Cardiac septum (tissue), 1 donor: ENCODE results near the gene RRAS. TPM values are rescaled to one million over a fixed set of nuclear protein-coding genes. Genes with fewer than 3 reads are reported as not detected.
"Not testable (repeated sequence)": the region's sequence is repeated elsewhere in the genome, so short reads cannot be mapped to it uniquely, and the experiment has no call there.

Experiments used
- DNase-seq: peaks from one replicate; pipeline ENCODE4 v3.0.0-alpha.2; 2020; ENCODE audit warnings: low spot score
- intact Hi-C: fragments of 100-400 bp; cut with DNase I; formaldehyde crosslinking; loops from one replicate; pipeline ENCODE4 v1.14.0; 2022
- total RNA-seq: library from RNA; stranded (reverse); fragmentation: NEBNext Ultra II Directional; extraction: Animal tissue kit (Norgen Biotek cat#: 25700); gene quantifications from one replicate; pipeline ENCODE4 v1.2.1, GENCODE V29; 2021
- donor health status: DM: no; HTN: no; CAD: no.

The RRAS gene
- total RNA-seq, 1 donor from 2014 or later: 171 TPM

DNA sequence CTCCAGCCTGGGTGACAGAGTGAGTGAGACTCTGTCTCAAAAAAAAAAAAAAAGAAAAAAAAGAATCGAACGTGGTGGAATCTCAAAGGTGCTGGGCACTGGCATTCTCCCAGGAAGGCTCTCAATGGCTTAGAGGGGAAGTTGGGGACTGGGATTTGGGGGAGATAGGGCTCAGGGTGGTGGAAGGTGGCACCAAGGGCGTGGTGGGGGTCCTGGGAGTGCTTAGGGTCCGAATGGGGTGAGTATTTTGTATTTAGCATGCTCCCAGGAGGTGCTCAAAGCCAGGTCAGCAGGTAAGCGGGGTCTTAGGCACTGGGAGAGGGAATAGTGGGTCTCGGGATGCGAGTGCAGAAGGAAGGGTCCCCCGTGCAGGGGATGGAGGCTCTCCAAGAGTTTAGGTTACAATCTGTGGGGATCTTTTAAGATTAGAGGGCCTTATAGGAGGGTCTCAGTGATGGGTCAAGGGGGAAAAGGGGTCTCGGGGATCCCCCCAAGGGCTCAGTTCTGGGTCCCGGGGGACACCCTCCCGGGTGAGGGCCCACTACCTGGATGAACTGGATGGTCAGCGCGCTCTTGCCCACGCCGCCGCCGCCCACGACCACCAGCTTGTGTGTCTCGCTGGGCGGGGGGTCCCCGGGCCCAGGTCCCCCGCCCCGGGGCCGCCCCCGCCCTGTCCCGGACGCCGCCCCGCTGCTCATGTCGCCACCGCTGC lies 386 bp downstream of the RRAS start:
- no peak for DNase-seq
- intact Hi-C loops: loop anchor here (2.0 kb wide), 2 partner anchors 37 to 49 kb away; partner anchors contain the start of genes PRMT1 and PRR12

DNA sequence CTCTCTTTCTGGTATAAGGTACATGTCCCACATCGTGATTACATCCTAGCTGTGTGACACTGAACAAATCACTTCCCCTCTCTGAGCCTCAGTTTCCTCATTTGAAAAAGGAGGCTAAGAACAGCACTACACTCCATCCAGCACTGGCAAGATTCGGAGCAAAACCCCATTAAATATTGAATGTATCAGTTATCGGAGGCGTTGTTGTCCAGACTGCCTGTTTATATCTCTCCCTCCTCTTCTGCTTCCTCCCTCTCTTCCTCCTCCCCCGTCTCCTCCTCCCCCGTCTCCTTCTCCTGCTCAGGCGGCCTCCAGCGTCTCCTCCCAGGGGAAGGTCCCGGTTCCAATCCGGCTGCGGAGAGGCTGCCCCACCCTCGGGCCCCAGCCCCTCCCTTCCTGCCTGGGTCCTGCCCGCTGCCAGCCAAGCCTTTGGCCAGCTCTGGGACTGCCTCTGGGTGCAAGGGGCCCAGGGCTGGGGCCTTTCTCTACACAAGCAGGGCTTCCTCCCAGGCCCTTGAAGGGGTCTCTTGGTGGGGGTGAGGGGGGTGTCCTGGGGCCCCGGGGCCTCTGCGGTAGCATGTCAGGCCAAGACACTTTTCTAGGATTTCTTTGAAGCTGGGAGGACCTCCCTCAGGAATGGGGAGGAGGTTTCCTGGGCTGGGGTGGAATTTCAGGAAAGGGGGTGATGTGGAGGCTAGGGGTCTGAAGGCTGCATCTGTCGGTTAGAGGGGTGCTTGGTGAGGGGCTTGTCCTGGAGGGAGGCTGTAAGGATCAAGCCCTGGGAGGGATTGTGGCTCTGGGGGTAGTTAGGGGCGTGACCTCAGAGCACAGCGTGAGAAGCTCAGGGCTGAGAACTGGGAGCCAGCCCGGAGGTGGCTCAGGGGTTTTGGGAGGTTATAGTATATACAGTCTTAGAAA lies 1.9 kb downstream of the RRAS start:
- intact Hi-C loops: no loop called here
- peak; percentile 93 for DNase-seq

DNA sequence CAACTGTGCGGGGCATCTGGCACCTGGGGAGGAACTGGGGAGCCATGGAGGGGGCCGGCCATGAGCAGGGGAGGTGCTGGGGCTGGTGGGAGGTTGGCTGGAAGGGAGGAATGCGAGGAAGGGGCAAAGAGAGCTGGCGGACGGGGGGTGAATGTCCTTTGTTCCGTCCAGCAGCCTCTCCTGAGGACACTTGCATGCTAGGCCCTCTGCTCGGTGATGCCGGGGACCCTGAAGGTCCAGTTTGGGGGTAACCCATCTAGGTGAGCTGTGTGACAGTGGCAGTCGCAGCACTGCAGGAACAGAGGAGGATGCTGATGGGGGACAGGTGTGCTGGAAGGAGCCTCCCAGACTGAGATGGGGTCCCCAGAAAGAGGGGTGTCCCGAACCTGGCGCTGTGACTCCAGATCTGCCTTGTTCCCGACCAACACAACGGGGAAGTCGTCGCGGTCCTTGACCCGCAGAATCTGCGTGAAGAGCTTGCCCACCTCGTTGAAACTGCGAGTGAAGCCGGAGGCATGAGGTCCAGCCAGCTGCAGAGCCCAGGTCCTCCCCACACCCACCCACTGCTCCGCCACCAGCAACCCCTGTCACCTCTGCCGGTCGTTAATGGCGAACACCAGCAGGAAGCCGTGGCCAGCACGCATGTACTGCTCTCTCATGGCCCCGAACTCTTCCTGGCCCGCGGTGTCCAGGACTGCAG lies 3.6 kb downstream of the RRAS start:
- no peak for DNase-seq
- intact Hi-C loops: no loop called here

DNA sequence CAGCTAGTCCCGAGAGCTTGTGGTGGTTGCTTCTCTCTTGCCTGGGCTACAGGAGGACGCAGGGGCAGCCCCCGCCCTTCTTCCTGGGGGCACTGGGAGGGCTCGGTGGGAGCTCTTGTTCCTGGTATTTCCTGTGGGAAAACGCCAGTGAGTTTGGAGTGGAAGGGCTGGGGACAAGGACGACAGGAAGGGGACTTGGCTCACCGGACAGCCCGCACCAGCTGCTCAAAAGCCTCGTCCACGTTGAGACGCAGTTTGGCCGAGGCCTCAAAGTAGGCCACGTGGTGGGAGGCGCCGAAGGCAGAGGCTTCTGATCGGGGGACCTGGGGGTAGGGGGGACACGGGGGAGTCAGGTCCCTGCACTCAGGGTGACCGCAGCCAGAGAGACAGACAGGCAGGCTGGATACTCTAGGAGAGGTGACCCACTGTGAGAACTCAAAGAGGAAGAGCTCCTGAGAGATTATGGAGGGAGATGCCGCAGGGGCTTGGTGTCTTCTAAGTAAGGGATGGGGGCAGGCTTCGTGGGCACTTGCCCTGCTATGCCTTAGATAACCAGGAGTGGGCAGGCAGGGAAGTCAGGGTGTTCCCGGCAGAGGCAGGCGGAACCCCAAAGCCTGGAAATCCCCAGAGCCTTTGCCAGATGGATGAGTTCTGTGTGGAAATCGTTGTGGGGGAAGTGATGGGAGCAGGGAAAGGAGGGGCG lies 4.3 kb downstream of the RRAS start:
- intact Hi-C loops: no loop called here
- no peak for DNase-seq

DNA sequence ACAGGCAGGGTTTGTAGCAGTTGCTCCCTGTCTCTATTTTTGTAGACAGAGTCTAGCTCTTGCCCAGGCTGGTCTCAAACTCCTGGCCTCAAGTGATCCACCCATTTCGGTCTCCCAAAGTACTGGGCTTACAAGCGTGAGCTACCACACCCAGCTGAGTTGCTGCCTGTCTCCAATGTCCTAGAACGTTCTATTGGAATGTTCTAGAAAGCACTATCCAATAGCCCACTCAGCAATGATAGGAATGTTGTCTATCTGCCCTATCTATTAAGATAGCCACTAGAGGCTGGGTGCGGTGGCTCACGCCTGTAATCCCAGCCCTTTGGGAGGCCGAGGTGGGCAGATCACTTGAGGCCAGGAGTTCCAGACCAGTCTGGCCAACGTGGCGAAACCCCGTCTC lies 6.7 kb downstream of the RRAS start:
- DNase-seq, intact Hi-C loops: not testable (repeated sequence)

DNA sequence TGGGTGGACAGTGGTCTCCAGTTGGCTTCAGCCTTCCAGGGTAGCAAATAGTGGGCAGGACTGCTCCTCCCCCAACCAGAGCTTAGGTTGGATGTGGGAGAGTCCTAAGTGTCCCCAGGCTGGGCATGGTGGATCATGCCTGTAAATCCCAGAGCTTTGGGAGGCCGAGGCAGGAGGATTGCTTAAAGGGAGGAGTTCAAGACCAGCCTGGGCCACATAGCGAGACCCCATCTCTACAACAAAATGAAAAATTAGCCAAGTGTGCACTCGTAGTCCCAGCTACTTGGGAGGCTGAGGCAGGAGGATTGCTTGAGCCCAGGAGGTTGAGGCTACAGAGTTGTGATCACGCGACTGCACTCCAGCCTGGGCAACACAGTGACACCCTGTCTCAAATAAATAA lies 7.4 kb downstream of the RRAS start:
- intact Hi-C loops: no loop called here
- DNase-seq: no peak

DNA sequence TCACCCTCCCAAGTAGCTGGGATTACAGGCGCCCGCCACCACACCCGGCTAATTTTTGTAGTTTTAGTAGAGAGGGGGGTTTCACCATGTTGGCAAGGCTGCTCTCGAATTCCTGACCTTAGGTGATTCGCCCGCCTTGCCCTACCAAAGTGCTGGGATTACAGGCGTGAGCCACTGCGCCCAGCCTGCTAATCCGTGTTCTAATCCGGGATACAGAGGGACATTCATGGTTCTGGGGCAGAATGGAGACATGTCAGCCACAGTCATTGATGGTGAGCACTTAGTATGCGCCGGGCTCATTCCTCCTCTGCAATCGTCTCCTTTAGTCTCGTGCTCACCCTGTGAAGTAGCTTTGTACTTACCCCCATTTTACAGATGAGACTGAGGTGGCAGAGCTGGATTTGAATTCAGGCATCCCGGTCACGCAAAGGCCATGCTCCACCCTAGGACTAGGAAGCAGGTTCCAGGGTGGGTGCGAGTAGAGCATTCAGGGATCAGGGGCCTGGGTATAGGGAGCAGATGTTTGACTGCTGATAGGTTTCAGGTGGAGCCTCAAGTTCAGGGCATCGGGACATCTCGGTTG lies 8.2 kb downstream of the RRAS start:
- no peak for DNase-seq
- intact Hi-C loops: no loop called here

DNA sequence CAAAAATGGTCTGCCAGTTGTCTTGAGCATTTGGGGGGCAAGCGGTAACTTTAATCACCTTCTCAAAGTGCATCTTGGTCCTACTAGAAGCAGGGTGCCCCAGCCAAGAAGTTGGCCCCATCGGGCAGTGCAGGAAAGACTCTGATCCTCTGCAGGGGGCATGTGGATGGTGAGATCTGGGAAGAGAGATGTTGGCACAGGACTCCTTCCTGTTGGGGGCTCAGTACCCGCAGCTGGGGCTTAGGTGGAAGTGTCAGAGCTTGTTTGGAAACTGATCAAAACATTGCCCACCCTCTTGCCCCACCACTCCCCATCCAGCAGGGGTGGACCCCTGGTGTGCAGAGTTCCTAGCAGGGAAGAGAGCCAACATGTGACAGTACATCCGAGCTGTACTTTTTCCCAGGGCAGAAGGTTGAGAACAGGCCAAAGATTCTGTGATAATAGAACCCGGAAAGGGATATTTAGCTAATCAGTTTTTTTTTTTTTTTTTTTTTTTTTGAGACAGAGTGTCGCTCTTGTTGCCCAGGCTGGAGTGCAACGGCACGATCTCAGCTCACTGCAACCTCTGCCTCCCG lies 8.8 kb downstream of the RRAS start:
- intact Hi-C loops: no loop called here
- no peak for DNase-seq

DNA sequence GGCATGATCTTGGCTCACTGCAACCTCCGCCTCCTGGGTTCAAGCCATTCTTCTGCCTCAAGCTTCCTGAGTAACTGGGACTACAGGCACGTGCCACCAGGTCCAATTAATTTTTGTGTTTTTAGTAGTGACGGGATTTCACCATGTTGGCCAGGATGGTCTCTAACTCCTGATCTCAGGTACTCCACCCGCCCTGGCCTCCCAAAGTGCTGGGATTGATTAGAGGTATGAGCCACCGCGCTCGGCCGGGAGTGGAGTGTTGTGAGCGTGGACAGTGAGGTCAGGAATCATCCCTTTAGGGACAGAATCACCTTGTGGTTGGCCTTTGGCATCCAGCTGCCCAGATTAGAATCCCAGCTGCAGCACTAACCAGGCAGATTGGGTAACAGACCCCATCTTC lies 10.3 kb downstream of the RRAS start:
- DNase-seq: no peak
- intact Hi-C loops: no loop called here

DNA sequence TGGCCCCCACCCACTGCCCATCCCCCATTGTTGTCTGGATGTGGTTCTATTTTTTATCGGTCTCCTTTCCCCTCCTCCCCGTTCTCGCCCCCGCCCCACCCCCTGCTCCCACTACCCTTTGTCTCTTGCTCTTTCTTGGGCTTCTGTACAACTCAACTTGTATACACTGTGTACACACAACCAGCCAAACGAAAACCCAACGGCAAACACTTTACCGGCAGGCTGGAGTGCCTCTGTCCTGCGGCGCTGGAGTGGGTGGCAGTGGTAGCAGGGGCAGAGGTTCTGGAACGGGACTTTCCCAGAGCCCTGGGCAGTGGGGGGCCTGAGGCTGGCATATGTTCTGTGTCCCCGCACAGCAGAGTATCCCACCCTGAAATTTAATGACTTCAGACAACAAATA lies 13.7 kb downstream of the RRAS start:
- intact Hi-C loops: no loop called here
- no peak for DNase-seq

DNA sequence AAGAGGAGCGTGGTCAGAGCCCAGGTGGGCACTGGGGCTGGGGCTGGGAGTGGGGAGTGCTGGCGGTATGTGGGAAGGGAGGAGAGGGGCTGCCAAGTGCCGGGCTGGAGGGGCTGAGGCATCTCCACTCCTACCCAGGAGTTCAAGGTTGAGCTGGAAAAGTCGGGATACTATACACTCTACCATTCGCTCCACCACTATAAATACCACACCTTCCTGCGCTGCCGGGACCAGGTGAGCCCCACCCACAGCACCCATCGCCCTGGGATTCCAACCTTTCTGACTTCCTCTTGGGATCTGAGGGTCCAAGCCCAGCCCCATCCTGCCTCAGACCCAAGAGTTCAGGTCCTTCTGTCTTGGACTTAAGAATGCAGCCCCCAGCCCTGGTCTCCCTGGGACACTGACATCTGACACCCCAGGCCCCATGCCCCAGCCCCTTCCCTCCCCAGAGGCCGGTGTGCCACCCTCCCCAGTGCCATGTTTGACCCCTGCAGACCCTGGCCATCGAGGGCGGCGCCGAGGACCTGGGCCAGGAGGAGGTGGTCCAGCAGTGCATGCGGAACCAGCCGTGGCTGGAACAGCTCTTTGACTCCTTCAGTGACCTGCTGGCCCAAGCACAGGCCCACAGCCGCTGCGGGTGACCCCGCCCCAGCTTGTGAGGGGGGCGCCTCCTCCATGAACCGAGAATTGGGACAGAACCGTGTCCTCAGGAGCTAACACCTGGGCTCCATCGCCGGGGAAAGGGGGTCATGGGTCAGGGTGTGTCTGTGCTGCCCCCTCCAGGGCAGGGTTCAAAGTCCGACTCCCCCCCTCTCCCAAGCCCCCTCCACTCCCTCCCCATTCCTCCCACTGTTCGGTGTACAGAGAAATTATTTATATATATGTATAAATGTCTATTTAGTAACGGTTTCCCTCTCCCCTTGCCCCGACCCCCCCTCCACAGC lies 14.7 kb downstream of the RRAS start:
- DNase-seq: no peak
- intact Hi-C loops: no loop called here

DNA sequence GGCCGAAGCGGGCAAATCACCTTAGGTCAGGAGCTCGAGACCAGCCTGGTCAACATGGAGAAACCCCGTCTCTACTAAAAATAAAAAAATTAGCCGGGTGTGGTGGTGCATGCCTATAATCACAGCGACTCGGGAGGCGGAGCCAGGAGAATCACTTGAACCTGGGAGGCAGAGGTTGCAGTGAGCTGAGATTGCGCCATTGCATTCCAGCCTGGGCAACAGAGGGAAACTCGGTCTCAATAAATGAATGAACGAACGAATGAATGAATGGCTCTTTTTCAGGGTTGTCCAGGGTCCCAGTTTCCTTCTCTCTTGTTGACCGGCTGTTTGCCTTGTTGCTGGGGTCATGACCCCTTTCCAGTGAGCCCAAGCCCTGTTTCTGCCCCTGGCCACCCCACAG lies 22.1 kb downstream of the RRAS start:
- intact Hi-C loops, DNase-seq: not testable (repeated sequence)

DNA sequence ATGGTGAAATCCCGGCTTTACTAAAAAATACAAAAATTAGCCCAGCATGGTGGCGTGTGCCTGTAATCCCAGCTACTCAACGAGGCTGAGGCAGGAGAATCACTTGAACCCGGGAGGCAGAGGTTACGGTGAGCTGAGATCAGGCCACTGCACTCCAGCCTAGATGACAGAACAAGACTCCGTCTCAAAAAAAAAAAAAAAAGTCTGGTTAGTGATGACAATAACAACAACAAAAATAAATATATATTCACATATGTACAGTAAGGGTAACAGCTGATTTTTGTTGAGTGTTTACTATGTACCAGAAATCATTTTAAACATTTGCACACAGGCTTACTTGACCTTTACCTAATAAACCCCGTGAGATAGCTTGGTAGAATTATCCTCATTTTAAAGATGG lies 23.0 kb downstream of the RRAS start:
- intact Hi-C loops: no loop called here
- no peak for DNase-seq

DNA sequence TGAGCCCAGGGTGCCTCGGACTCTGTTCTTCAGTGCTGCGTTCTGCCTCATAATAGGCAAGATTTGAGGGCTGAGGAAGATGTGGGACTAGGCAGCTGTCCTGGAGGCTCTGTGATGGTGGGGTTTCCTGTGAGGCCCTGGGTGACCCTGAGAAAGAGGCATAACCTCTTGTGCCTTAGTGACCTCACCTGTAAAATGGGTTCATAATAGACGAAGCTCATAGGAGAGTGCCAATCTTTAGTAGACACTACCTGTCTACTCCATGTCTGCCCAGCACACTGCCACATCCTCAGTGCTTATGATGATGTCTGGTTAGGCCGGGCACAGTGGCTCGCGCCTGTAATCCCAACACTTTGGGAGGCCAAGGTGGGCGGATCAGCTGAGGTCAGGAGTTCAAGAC lies 23.4 kb downstream of the RRAS start:
- intact Hi-C loops: no loop called here

DNA sequence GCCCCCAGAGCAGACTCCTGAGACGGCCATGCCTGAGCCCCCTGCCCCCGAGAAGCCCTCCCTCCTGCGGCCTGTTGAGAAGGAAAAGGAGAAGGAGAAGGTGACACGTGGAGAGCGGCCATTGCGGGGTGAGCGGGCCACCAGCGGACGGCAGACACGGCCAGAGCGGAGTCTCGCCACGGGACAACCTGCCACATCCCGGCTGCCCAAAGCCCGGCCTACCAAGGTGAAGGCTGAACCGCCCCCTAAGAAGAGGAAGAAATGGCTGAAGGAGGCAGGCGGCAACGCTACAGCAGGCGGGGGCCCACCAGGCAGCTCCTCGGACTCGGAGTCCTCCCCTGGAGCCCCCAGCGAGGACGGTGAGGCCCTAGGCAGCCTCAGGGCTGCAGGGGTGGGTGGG lies 24.1 kb downstream of the RRAS start:
- DNase-seq: no peak
- intact Hi-C loops: no loop called here

More for the DNA sequence above, 23.4 kb downstream of the RRAS start:
- no peak for DNase-seq

DNA sequence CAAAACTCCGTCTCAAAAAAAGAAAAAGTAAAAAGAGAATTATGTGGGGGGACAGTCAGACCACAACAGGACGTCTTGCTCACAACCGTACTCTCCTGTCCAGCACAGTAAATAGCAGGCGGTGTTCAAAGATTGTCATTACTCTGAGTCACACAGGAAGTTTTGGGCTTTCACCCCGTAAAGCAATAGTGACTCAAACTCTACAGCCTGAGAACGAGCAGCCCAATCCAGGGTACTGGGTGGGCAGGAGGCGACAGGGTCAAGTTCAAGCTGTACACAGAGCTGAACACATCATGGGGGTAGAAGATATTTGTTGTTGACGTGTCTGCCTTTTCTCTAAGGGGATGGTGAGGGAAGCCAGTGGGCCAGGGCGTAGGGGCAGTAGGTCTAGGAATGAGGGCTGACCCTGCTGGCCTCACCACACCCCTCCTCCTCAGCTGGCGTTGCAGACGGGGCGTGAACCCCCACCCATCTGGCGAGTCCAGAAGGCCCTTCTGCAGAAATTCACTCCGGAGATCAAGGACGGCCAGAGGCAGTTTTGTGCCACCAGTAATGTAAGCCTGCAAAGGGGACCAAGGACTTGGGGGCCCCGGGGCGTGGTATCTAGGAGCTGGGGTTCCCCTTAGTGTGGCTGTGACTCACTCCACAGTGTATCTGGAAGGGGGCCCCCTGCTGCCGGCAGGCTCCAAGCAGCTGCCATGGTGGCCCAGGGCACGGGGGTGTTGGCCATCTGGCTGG lies 25.7 kb downstream of the RRAS start:
- intact Hi-C loops: no loop called here

DNA sequence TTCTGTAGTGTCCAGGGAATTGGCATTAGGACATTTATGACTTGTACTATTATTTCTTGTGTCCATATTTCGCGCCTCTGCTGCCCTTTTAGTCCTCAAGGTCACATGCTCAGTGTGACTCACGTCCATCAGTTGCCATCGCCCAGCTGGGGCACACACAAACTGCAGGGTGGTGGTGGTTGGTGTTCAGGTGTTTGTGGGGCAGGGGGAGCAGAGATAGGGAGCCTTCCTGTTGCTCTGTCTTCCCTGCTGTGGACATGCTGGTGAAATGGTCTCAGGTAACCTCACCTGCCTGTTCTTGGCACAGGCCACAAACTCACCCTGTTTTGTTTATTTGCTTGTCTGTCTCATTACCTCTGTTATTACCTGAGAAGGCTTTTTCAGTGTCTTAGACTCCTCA lies 26.6 kb downstream of the RRAS start:
- intact Hi-C loops: no loop called here
- DNase-seq: no peak

More for the DNA sequence above, 25.7 kb downstream of the RRAS start:
- no peak for DNase-seq
